Measurements from ENCODE around the gene MPP3.

MPP3 gene

GRCh38 chr17:43756201-43756600, 76.7 kb downstream of the MPP3 start:
- DNase-seq (ENCODE audit: low read depth in 4 of 4, low spot score in 1 of 4), result no peak

GRCh38 chr17:43755389-43755875, 77.5 kb downstream of the MPP3 start:
- no peak for DNase-seq (ENCODE audit: low read depth in 4 of 4, low spot score in 1 of 4)

- DNase-seq (ENCODE audit: low read depth in 4 of 4, low spot score in 1 of 4), result no peak
Measured at GRCh38 chr17:43754947-43755346, 78.0 kb downstream of the MPP3 start.

GRCh38 chr17:43753493-43754129, 79.3 kb downstream of the MPP3 start:
- DNase-seq (ENCODE audit: low read depth in 4 of 4, low spot score in 1 of 4), result no peak
